Measurements from ENCODE around the gene ZNF385D. TPM values are rescaled to one million over a fixed set of nuclear protein-coding genes. Genes with fewer than 3 reads are reported as not detected.

The ZNF385D gene
- total RNA-seq, 1 experiment from 2014 or later = 0.28 TPM

DNA sequence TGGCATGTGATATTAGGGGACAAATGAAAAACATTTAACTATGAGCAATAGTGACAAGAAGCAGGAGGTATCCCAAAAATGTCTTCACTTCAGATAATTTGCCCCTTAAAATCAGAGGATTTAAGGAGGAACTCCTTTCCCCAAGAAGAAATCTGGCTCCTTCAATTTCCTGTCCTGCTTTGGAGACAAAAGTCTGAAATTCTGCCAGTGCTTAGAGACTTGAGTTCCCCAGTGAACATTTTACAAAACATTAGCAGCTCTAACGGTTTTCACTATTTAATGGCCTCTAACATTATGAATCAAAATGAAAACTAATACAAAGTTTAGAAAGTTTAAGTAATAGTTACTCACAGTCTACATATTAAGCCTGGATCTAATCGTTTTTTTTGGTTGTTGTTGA is 40.3 kb upstream of the ZNF385D start:
- no peaks in the 10 kb centered on the region for H3K4me1 ChIP-seq (replicated peaks; ENCODE audit: insufficient read depth)
- no peaks in the 10 kb centered on the region for H3K36me3 ChIP-seq (ENCODE audit: low read depth)
- no peak overlapping the region for H2AFZ ChIP-seq
- no TSS peak for BruUV-seq (replicated peaks)
- TF ChIP-seq EZH2 (IDR thresholded peaks at IDR 0.05; ENCODE audit: low read depth) (no peak), CTCF (conservative IDR thresholded peaks at IDR 0.05) (no peak)
- no peaks in the 10 kb centered on the region for H3K27me3 ChIP-seq (ENCODE audit: insufficient read depth, low read depth)
- ChIA-PET CTCF (no interaction called here), POLR2A (ENCODE audit: unreplicated experiment) (no interaction called here)
- no peaks in the 10 kb centered on the region for H3K9me3 ChIP-seq (ENCODE audit: insufficient read depth, low read depth)
- H3K27ac ChIP-seq = no peak overlapping the region
- DNase-seq = no peak
- intact Hi-C loops (cut with micrococcal nuclease; ENCODE audit: unreplicated experiment) = no loop called here
- H3F3A ChIP-seq (ENCODE audit: insufficient read depth, low read depth) = no peaks in the 10 kb centered on the region
- no peak overlapping the region for H3K4me3 ChIP-seq
- H3K79me2 ChIP-seq (ENCODE audit: low read depth) = no peaks in the 10 kb centered on the region
- no peaks in the 10 kb centered on the region; the same call in 1 of the 2 replicates for H3K9me2 ChIP-seq (ENCODE audit: insufficient read depth)
- no peaks in the 10 kb centered on the region for H4K20me1 ChIP-seq (ENCODE audit: insufficient read depth)
- H3K4me2 ChIP-seq = no peak overlapping the region

DNA sequence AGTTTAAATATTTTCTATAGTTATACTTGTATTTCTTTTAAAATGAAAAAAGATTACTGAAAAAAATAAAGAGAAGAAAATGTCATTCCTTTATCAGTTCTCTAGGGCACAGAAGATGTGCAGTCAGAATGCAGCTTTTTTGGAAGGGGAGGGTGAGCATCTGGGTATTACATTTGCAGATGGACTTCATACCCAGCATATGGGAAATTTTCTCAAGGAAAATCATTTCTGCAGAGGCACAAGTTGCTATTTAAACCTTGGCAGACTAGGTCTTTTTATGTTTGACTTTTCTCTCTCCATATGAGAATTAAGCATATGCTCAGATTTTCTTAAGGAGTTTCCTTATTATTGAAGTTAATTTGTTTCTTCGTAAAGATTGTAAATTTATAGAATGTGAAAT is 39.5 kb upstream of the ZNF385D start:
- TF ChIP-seq CTCF (conservative IDR thresholded peaks at IDR 0.05) = no peak
- no peak for TF ChIP-seq EZH2 (IDR thresholded peaks at IDR 0.05; ENCODE audit: low read depth)
- intact Hi-C loops (cut with micrococcal nuclease; ENCODE audit: unreplicated experiment) = no loop called here
- Histone ChIP-seq H3K9me2 (ENCODE audit: insufficient read depth) (no peaks in the 10 kb centered on the region; the same call in 1 of the 2 replicates), H3K27me3 (ENCODE audit: insufficient read depth, low read depth) (no peaks in the 10 kb centered on the region), H3K36me3 (ENCODE audit: low read depth) (no peaks in the 10 kb centered on the region), H3F3A (ENCODE audit: insufficient read depth, low read depth) (no peaks in the 10 kb centered on the region), H3K4me2 (no peak overlapping the region), H3K4me3 (no peak overlapping the region), H3K4me1 (replicated peaks; ENCODE audit: insufficient read depth) (no peaks in the 10 kb centered on the region), H3K79me2 (ENCODE audit: low read depth) (no peaks in the 10 kb centered on the region), H2AFZ (no peak overlapping the region), H3K27ac (no peak overlapping the region), H4K20me1 (ENCODE audit: insufficient read depth) (no peaks in the 10 kb centered on the region), H3K9me3 (ENCODE audit: insufficient read depth, low read depth) (no peaks in the 10 kb centered on the region)
- ChIA-PET CTCF (no interaction called here), POLR2A (ENCODE audit: unreplicated experiment) (no interaction called here)
- no peak for DNase-seq
- no TSS peak for BruUV-seq (replicated peaks)

DNA sequence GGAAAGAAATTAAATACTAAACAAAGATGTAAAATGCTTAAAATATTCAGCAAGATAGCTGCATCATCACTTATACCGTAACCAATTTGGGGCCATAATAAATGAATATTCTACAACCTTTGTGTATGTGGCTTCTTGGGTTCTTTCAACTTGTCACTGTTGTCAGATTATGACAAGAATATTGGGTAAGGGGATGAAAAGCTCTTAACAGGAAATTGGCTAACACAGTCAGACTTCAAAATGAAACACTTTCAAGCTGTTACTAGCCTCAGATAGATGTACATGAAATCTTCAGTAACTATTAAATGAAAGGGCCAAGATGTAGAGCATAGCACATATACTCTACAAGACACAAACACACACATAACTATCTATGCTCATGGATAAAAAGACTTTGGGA is 38.7 kb upstream of the ZNF385D start:
- intact Hi-C loops (cut with micrococcal nuclease; ENCODE audit: unreplicated experiment) = no loop called here
- Histone ChIP-seq H4K20me1 (ENCODE audit: insufficient read depth) (no peaks in the 10 kb centered on the region), H3K4me1 (replicated peaks; ENCODE audit: insufficient read depth) (no peaks in the 10 kb centered on the region), H3K4me3 (no peak overlapping the region), H3K36me3 (ENCODE audit: low read depth) (no peaks in the 10 kb centered on the region), H3K79me2 (ENCODE audit: low read depth) (no peaks in the 10 kb centered on the region), H3K27me3 (ENCODE audit: insufficient read depth, low read depth) (no peaks in the 10 kb centered on the region), H3K9me2 (ENCODE audit: insufficient read depth) (no peaks in the 10 kb centered on the region; the same call in 1 of the 2 replicates), H3K9me3 (ENCODE audit: insufficient read depth, low read depth) (no peaks in the 10 kb centered on the region), H3K4me2 (no peak overlapping the region), H3F3A (ENCODE audit: insufficient read depth, low read depth) (no peaks in the 10 kb centered on the region), H2AFZ (no peak overlapping the region), H3K27ac (no peak overlapping the region)
- TF ChIP-seq EZH2 (IDR thresholded peaks at IDR 0.05; ENCODE audit: low read depth) (no peak), CTCF (conservative IDR thresholded peaks at IDR 0.05) (no peak)
- CTCF ChIA-PET = no interaction called here
- POLR2A ChIA-PET (ENCODE audit: unreplicated experiment) = no interaction called here
- no TSS peak for BruUV-seq (replicated peaks)
- DNase-seq = no peak

All from PC-9 (cell line).